GM19025 (cell line): ENCODE results near the gene DOCK8.
"Not testable (repeated sequence)": the region's sequence is repeated elsewhere in the genome, so short reads cannot be mapped to it uniquely, and the experiment has no call there.

Experiments
- ATAC-seq: cut with Tn5 transposase; IDR thresholded peaks from one replicate; pipeline ENCODE4 v1.9.1; 2021; ENCODE audit warnings: mild to moderate bottlenecking, low read depth, moderate library complexity; ENCODE audit not compliant: unreplicated experiment

Gene DOCK8

GRCh38 chr9:214648-215493, at the start of gene DOCK8:
Gene DOCK8 (plus strand): TSS chr9:214865. CDS start chr9:214977, 112 bp downstream.
- ATAC-seq = peak; percentile 85

GRCh38 chr9:169757-170156, 44.9 kb upstream of the DOCK8 start:
- not testable (repeated sequence) for ATAC-seq

- ATAC-seq = not testable (repeated sequence)
These were observed 36.4 kb upstream of the DOCK8 start for GRCh38 chr9:178140-178825.

GRCh38 chr9:178970-179383, 35.7 kb upstream of the DOCK8 start, which contains the start of gene ZNG1A:
Gene ZNG1A (minus strand): TSS chr9:179056. CDS start chr9:178969, 87 bp downstream.
- ATAC-seq = not testable (repeated sequence)

GRCh38 chr9:199601-200000, 15.1 kb upstream of the DOCK8 start:
- not testable (repeated sequence) for ATAC-seq

- no peak for ATAC-seq
These were observed 8.2 kb upstream of the DOCK8 start for GRCh38 chr9:206481-206880.

- no peak for ATAC-seq
These were observed 5.4 kb upstream of the DOCK8 start for GRCh38 chr9:209143-209758.

- ATAC-seq = no peak
These were observed 3.6 kb upstream of the DOCK8 start for GRCh38 chr9:211036-211435.

- ATAC-seq = no peak
These were observed 3.1 kb upstream of the DOCK8 start for GRCh38 chr9:211557-211956.

GRCh38 chr9:212297-212696, 2.4 kb upstream of the DOCK8 start:
- no peak for ATAC-seq

- not testable (repeated sequence) for ATAC-seq
These were observed 764 bp upstream of the DOCK8 start for GRCh38 chr9:213901-214300.

- ATAC-seq = no peak
These were observed 366 bp upstream of the DOCK8 start for GRCh38 chr9:214351-214647.

GRCh38 chr9:215631-216155, 1.0 kb downstream of the DOCK8 start:
- no peak for ATAC-seq

GRCh38 chr9:216866-217265, 2.2 kb downstream of the DOCK8 start:
- no peak for ATAC-seq

GRCh38 chr9:217950-218349, 3.3 kb downstream of the DOCK8 start:
- ATAC-seq = no peak

- not testable (repeated sequence) for ATAC-seq
These were observed 4.4 kb downstream of the DOCK8 start for GRCh38 chr9:219036-219435.

GRCh38 chr9:219670-220365, 5.2 kb downstream of the DOCK8 start:
- ATAC-seq = no peak

- ATAC-seq = no peak
These were observed 7.5 kb downstream of the DOCK8 start for GRCh38 chr9:221989-222776.

GRCh38 chr9:223152-223551, 8.5 kb downstream of the DOCK8 start:
- ATAC-seq = no peak

GRCh38 chr9:224026-224425, 9.4 kb downstream of the DOCK8 start:
- ATAC-seq = no peak
